Neural cell (in vitro differentiated cells): Measurements from ENCODE around the gene IGF2BP2. TPM values are rescaled to one million over a fixed set of nuclear protein-coding genes. Genes with fewer than 3 reads are reported as not detected.

ENCODE experiments used
- H2AFZ ChIP-seq: fragments of 200-600, 300-800 bp; sonication (generic), shearing (Covaris generic); 2 replicates; pipeline ENCODE4 v1.6.0; 2014; ENCODE audit warnings: low read depth, mild to moderate bottlenecking, antibody characterized with exemption, low read length, moderate library complexity
- H3F3A ChIP-seq: fragments of 200-600 bp; shearing (Covaris generic); 2 replicates; pipeline ENCODE4 v1.6.1; 2016; ENCODE audit warnings: mild to moderate bottlenecking, moderate library complexity, mixed read lengths, antibody characterized with exemption, low read length; ENCODE audit not compliant: insufficient read depth, poor library complexity, severe bottlenecking
- H3K27ac ChIP-seq: fragments of 200-600, 300-800 bp; sonication (generic), shearing (Covaris generic); 2 replicates; pipeline ENCODE4 v1.5.1; 2014; ENCODE audit warnings: mild to moderate bottlenecking, low read length, moderate library complexity
- H3K27me3 ChIP-seq: fragments of 300-800, 200-600 bp; sonication (generic), shearing (Covaris generic); 2 replicates; pipeline ENCODE4 v1.6.0; 2014; ENCODE audit warnings: mild to moderate bottlenecking, low read depth, low read length, moderate library complexity; ENCODE audit not compliant: insufficient read depth
- H3K36me3 ChIP-seq: fragments of 300-800, 200-600 bp; sonication (generic), shearing (Covaris generic); 2 replicates; pipeline ENCODE4 v1.5.1; 2014; ENCODE audit warnings: mild to moderate bottlenecking, antibody characterized with exemption, low read length, moderate library complexity; ENCODE audit not compliant: insufficient read depth
- H3K4me2 ChIP-seq: fragments of 300-800, 200-600 bp; sonication (generic), shearing (Covaris generic); 2 replicates; pipeline ENCODE4 v1.6.0; 2014; ENCODE audit warnings: mild to moderate bottlenecking, low read length
- H3K4me3 ChIP-seq: fragments of 300-800, 200-600 bp; sonication (generic), shearing (Covaris generic); 2 replicates; pipeline ENCODE4 v1.5.1; 2014; ENCODE audit warnings: mild to moderate bottlenecking, low read length, moderate library complexity
- H3K79me2 ChIP-seq: fragments of 200-600 bp; shearing (Covaris generic); replicated peaks from 2 replicates; pipeline ENCODE4 v1.6.0; 2014; ENCODE audit warnings: mild to moderate bottlenecking, low read length, moderate library complexity; ENCODE audit not compliant: insufficient read depth
- H3K9ac ChIP-seq: fragments of 300-800, 200-600 bp; sonication (generic), shearing (Covaris generic); 2 replicates; pipeline ENCODE4 v1.6.1; 2016; ENCODE audit warnings: mild to moderate bottlenecking, low read length, mixed read lengths
- H3K9me2 ChIP-seq: fragments of 200-600 bp; shearing (Covaris generic); 2 replicates; pipeline ENCODE4 v1.6.1; 2016; ENCODE audit warnings: mild to moderate bottlenecking, low read length, mixed read lengths; ENCODE audit not compliant: insufficient read depth
- H3K9me3 ChIP-seq: fragments of 200-600, 300-800 bp; sonication (generic), shearing (Covaris generic); 2 replicates; pipeline ENCODE4 v1.6.1; 2016; ENCODE audit warnings: mild to moderate bottlenecking, mixed run types, low read length, moderate library complexity, mixed read lengths
- H4K20me1 ChIP-seq: fragments of 200-600 bp; shearing (Covaris generic); 2 replicates; pipeline ENCODE4 v1.6.1; 2016; ENCODE audit warnings: mild to moderate bottlenecking, mixed run types; ENCODE audit not compliant: insufficient read depth
- EP300 ChIP-seq: fragments of 450-650 bp; conservative IDR thresholded peaks from 2 replicates; pipeline ENCODE4 v1.6.1; 2014; ENCODE audit warnings: antibody characterized with exemption, mild to moderate bottlenecking, moderate library complexity; ENCODE audit not compliant: poor library complexity, severe bottlenecking
- EZH2 ChIP-seq: fragments of 200-600, 300-800 bp; shearing (Covaris generic), sonication (generic); IDR thresholded peaks from 2 replicates; pipeline ENCODE4 v1.6.1; 2014; ENCODE audit warnings: antibody characterized with exemption, low read length, borderline replicate concordance, mild to moderate bottlenecking; ENCODE audit not compliant: insufficient read depth, poor library complexity, severe bottlenecking
- MXI1 ChIP-seq: fragments of 450-650 bp; conservative IDR thresholded peaks from 2 replicates; pipeline ENCODE4 v1.6.1; 2014; ENCODE audit warnings: antibody characterized with exemption, mild to moderate bottlenecking; ENCODE audit not compliant: poor library complexity, severe bottlenecking
- POLR2AphosphoS5 ChIP-seq: IDR thresholded peaks from 2 replicates; pipeline ENCODE4 v1.6.1; 2012
- RAD21 ChIP-seq: fragments of 450-650 bp; conservative IDR thresholded peaks from 2 replicates; pipeline ENCODE4 v1.6.1; 2014; ENCODE audit warnings: antibody characterized with exemption, mild to moderate bottlenecking, moderate library complexity
- SMC3 ChIP-seq: fragments of 450-650 bp; conservative IDR thresholded peaks from 2 replicates; pipeline ENCODE4 v1.6.1; 2014; ENCODE audit warnings: antibody characterized with exemption, mild to moderate bottlenecking, moderate library complexity; ENCODE audit not compliant: poor library complexity
- TAF1 ChIP-seq: IDR thresholded peaks from 2 replicates; pipeline ENCODE4 v1.6.1; 2012; ENCODE audit warnings: low read depth
- polyA plus RNA-seq: library from polyadenylated mRNA; depleted of rRNA; stranded (reverse); fragments of >200 nt; gene quantifications from 2 replicates; pipeline ENCODE4 v1.2.3, GENCODE V29; 2014
- TF ChIP-seq, protein P1 (sequence below): IDR thresholded peaks from 2 replicates; pipeline ENCODE4 v1.6.1; 2012; ENCODE audit warnings: borderline replicate concordance
- TF ChIP-seq, protein P2 (sequence below): fragments of 450-650 bp; IDR thresholded peaks from 2 replicates; pipeline ENCODE4 v1.5.1; 2014; ENCODE audit warnings: antibody characterized with exemption, mild to moderate bottlenecking, moderate library complexity; ENCODE audit not compliant: poor library complexity, severe bottlenecking

IGF2BP2 gene
- polyA plus RNA-seq, 1 donor from 2014 or later, result 46.6 TPM

DNA sequence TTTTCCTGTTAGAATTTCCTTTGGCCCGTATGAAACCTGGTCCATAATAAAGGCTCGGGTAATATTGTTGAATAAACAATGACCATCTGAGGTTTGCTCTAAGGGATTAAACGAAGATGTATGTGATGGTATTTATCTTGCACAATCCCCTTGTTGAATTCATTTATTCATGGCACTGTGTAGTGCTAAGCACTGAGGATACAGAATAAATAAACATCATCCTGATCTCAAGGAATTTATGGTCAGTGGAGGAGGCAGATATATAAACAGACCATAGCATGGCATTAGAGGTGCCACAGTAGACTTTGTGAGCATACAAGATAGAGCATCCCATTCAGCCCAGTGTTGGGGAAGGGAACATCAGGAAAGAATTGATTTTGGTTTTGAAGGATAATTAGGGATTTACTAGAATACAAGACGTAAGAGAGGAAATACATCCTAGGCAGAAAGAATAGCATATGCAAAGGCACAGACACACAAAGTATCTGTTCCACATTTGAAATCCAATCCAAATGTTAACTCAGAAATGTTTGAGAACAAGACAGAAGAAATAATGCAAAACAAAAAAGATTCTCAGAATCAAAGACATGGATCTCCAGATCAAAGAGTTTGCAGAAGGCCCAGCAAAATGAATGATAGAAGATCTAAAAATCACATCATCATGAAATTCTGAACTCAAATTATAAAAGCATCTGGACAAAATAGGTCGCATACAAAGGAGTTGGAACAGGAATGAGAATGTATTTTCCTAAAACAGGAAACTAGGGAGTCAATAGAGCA, 5.4 kb upstream of the IGF2BP2 start:
- H3K36me3 ChIP-seq, result no peaks in the 10 kb centered on the region
- H2AFZ ChIP-seq, result no peak overlapping the region
- H3K9me3 ChIP-seq, result no peaks in the 10 kb centered on the region
- H3F3A ChIP-seq, result no peaks in the 10 kb centered on the region
- H4K20me1 ChIP-seq, result no peaks in the 10 kb centered on the region
- H3K9ac ChIP-seq, result no peak overlapping the region
- H3K4me2 ChIP-seq, result no peak overlapping the region
- no peaks in the 10 kb centered on the region for H3K9me2 ChIP-seq
- no peak overlapping the region for H3K4me3 ChIP-seq
- TF ChIP-seq EZH2 (no peak), POLR2AphosphoS5 (no peak), EP300 (no peak), RAD21 (no peak)
- H3K27me3 ChIP-seq, result no peaks in the 10 kb centered on the region
- H3K79me2 ChIP-seq, result peaks cover 19% of the 10 kb centered on the region
- H3K27ac ChIP-seq, result no peak overlapping the region

DNA sequence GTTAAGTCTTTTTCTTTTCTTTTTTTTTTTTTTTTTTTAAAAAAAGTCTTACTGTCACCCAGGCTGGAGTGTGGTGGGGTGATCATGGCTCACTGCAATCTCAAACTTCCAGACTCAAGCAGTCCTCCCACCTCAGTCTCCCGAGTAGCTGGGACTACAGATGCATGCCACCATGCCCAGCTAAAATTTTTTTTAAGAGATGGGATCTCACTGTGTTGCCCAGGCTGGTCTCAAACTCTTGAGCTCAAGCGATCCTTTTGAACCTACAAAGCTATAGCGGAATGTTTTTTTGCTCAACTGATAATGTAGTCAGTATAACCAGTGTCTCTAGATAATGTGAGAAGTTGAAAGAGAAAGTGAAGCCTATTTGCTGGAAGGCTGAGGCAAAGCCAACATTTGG, 3.9 kb upstream of the IGF2BP2 start:
- Histone ChIP-seq H3K9me3 (no peaks in the 10 kb centered on the region), H3K79me2 (peaks cover 30% of the 10 kb centered on the region), H3K36me3 (no peaks in the 10 kb centered on the region), H3K27me3 (no peaks in the 10 kb centered on the region), H3K9ac (no peak overlapping the region), H4K20me1 (no peaks in the 10 kb centered on the region), H3K4me3 (no peak overlapping the region), H3K27ac (no peak overlapping the region), H3K9me2 (no peaks in the 10 kb centered on the region), H2AFZ (no peak overlapping the region), H3K4me2 (no peak overlapping the region), H3F3A (no peaks in the 10 kb centered on the region)
- TF ChIP-seq SMC3, result no peak
- no peak for TF ChIP-seq POLR2AphosphoS5
- TF ChIP-seq, protein P1, sequence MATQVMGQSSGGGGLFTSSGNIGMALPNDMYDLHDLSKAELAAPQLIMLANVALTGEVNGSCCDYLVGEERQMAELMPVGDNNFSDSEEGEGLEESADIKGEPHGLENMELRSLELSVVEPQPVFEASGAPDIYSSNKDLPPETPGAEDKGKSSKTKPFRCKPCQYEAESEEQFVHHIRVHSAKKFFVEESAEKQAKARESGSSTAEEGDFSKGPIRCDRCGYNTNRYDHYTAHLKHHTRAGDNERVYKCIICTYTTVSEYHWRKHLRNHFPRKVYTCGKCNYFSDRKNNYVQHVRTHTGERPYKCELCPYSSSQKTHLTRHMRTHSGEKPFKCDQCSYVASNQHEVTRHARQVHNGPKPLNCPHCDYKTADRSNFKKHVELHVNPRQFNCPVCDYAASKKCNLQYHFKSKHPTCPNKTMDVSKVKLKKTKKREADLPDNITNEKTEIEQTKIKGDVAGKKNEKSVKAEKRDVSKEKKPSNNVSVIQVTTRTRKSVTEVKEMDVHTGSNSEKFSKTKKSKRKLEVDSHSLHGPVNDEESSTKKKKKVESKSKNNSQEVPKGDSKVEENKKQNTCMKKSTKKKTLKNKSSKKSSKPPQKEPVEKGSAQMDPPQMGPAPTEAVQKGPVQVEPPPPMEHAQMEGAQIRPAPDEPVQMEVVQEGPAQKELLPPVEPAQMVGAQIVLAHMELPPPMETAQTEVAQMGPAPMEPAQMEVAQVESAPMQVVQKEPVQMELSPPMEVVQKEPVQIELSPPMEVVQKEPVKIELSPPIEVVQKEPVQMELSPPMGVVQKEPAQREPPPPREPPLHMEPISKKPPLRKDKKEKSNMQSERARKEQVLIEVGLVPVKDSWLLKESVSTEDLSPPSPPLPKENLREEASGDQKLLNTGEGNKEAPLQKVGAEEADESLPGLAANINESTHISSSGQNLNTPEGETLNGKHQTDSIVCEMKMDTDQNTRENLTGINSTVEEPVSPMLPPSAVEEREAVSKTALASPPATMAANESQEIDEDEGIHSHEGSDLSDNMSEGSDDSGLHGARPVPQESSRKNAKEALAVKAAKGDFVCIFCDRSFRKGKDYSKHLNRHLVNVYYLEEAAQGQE, result no peak
- TF ChIP-seq EZH2, result no peak
- TF ChIP-seq, protein P2, sequence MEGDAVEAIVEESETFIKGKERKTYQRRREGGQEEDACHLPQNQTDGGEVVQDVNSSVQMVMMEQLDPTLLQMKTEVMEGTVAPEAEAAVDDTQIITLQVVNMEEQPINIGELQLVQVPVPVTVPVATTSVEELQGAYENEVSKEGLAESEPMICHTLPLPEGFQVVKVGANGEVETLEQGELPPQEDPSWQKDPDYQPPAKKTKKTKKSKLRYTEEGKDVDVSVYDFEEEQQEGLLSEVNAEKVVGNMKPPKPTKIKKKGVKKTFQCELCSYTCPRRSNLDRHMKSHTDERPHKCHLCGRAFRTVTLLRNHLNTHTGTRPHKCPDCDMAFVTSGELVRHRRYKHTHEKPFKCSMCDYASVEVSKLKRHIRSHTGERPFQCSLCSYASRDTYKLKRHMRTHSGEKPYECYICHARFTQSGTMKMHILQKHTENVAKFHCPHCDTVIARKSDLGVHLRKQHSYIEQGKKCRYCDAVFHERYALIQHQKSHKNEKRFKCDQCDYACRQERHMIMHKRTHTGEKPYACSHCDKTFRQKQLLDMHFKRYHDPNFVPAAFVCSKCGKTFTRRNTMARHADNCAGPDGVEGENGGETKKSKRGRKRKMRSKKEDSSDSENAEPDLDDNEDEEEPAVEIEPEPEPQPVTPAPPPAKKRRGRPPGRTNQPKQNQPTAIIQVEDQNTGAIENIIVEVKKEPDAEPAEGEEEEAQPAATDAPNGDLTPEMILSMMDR, result no peak
- no peak for TF ChIP-seq RAD21
- no peak for TF ChIP-seq EP300
- TF ChIP-seq MXI1, result no peak
- TF ChIP-seq TAF1, result no peak
